HG02588 (cell line): ENCODE measurements around the gene MYO9B.

Experiments
- ATAC-seq: cut with Tn5 transposase; IDR thresholded peaks from one replicate; pipeline ENCODE4 v1.9.1; 2021; ENCODE audit warnings: mild to moderate bottlenecking, moderate library complexity; ENCODE audit not compliant: unreplicated experiment

MYO9B gene

DNA sequence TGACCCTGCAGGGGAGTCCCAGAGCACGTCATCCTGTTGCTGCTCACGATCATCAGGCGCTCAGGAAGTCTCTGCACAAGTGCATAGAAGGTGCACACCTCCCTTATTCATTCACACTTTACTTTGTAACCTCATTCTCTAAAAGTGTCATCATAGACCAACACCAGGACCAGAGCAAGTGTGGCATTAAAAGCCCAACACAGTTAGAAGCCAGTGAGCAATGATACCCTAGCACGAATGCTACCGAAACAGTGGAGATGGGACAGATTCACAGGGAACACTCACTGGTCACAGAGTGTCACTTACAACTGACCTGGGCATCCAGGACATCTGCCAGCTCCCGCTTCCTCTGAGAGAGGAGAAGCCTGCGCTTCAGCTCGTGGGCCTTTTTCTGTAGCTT is 17.3 kb upstream of the MYO9B start:
- ATAC-seq = no peak

DNA sequence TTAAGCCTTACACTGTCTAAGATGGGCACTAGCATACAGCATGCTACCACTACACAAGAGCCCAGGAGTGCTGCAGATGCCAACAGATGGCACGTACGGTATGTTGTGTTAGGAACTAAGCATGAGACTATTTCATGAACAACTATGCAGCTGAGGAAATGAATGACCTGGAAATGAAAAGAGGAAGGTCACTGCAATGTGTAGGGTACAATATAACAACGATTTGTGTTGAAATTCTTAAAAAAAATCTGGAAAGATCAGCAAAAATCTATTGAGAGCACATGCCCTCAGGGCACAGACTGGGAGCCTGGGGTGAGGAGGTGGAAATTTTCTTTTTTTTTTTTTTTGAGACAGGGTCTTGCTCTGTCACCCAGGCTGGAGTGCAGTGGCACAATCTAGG is 14.8 kb upstream of the MYO9B start:
- ATAC-seq = no peak

DNA sequence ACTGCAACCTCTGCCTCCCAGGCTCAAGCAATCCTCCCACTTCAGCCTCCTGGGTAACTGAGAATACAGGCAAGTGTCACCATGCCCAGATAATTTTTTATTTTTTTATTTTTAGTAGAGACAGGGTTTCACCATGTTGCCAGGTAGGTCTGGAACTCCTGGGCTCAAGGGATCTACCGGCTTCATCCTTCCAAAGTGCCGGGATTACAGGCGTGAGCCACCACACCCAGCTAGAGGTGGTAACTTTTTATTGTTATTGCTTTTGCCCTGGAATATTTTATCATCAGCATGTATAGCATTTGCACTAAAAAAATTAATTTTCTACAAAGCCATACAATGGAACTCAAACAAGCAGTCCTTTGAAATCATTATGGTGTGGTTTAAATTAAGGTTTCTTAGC is 14.4 kb upstream of the MYO9B start:
- ATAC-seq = no peak

DNA sequence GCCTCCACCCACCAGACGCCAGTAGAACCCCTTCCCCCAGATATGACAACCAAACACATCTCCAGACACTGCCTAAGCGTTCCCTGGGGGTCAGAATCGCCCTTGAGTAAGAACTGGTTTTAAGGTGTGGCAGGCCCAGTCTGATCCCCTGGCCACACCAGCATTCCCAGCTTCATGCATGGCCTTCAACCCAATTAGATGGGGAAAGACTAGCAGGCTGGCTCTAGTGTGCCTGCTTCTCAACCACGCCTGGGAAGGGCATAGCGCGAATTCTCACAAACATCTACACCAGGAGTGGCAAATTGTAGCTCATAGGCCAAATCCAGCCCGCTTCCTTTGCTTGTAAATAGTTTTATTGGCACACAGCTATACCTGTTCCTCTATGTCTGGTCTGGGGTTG is 13.9 kb upstream of the MYO9B start:
- no peak for ATAC-seq

DNA sequence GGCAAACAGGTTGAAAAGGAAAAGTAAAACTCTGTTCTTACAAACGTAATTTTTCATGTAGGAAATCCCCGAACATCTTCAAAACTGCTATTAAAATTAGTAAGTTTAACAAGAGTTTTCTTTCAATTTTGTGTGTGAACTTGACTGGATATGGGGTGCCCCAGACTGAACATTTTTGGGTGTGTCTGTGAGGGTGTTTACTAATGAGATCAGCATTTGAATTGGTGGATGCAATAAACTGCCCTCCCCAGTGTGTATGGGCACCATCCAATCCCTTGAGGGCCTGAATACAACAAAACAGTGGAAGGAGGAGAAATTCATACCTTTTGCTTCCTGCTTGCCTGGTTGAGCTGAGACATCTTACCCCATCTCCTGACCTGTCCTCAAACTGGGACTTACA is 12.1 kb upstream of the MYO9B start:
- ATAC-seq = no peak

GRCh38 chr19:17069193-17069592 is 6.4 kb upstream of the MYO9B start:
- no peak for ATAC-seq

GRCh38 chr19:17070421-17070820 is 5.2 kb upstream of the MYO9B start:
- ATAC-seq = no peak

GRCh38 chr19:17070912-17071311 is 4.7 kb upstream of the MYO9B start:
- no peak for ATAC-seq

GRCh38 chr19:17073869-17074633 is 1.5 kb upstream of the MYO9B start:
- ATAC-seq = no peak

DNA sequence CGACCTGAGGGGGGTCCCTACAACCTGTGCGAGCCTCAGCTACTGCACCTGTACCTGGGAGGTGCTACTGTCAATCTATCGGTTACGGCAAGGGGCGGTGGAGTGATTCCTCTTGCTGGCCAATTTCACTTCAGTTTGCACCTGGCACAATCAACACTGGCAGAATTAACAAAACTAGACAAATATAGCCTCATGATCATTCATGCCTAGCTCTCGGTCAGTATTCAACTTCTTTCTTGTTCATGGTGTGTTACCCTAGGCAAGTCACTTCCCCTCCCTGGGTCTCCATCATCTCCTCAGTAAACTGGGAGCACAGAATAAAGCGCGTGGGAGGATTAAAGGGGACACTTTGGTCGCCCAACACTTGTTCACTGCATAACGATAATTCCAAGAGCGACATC is 943 bp upstream of the MYO9B start:
- no peak for ATAC-seq

GRCh38 chr19:17075864-17076542 is 426 bp downstream of the MYO9B start:
- no peak for ATAC-seq

DNA sequence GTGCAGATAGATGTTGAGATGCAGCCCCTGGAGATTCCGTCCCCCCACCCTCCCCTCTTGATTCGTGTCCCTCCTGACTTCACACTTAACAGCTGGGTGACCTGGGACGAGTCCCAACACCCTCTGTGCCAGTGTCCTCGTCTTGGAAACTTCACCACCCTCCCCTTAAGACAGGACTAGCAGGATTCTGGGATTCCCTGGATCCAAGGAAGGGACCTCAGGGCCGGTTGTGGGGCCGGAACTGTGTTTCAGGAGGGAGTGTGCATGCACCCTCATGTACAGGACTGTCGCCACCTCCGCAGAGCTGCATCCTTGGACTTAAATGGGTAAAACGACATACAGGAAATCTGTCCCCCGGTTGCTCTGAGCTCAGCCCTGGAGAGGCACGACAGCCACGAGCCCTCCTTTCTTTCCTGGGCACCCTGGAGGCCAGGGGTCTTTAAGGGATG is 990 bp downstream of the MYO9B start:
- ATAC-seq = no peak

DNA sequence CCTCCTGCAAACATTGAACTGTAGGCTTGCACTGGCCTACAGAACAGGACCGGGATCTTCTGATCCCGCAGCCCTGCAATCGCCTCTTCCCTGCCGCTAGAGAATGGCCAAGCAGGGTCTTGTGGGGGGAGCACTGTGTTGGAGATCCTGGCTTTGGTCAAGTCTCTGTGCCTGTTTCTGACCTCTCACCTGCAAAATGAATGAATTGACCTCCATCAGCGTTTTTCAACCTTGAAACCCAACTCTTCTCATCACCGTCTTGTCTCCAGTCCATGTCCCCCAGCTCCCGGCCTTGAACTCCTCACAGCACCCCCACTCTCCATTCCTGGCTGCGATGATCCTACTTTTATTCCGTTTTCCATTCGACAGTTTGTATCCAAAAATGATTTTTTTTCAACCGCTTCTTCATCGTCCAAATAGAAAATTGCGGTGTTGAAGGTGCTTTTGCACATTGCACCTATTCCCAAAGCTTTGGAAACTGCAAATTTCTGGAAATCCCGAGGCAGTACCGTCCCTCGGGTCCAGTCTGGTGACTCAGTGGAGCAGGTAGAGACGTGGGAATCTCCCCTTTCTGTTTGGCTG is 2.0 kb downstream of the MYO9B start:
- no peak for ATAC-seq

- no peak for ATAC-seq
These were observed 2.7 kb downstream of the MYO9B start for GRCh38 chr19:17078036-17078919.

DNA sequence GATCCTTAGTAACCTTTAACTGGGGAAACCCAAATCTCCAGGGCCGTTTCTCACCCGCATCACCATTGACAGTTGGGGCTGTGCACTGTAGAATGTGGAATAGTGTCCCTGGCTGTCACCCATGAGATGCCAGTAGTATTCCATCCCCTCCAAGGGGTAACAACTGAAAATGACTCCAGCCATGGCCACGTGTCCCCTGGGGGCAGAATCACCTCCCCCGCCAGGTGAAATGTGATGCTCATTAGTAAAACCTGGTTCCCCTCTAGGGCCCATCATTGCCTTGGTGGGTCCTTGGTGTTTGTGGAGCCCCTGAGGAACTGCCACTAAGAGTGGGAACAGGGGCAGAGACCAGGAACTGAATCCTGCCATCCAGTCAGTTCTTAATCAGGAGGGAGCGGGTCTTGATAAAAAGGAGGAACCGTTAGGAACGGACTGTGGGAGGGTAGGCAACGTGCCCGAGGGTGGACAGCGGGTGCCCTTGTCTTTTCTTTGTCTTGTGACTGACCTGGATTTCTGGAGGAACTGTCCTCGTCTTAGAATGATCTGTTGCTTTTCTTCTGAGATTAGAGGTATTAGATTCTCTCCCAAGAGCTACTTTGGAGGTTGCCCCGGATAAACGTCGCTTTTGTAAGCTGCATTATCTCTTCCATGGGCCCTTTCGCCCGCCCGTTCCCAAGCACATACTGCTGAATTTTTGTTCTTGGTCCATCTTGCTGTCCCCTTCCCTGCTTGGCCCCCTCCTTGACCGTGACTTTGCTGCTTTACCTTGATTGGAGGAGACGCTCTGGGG is 3.5 kb downstream of the MYO9B start:
- no peak for ATAC-seq

GRCh38 chr19:17079710-17080439 is 4.3 kb downstream of the MYO9B start:
- ATAC-seq = no peak

- no peak for ATAC-seq
These were observed 4.8 kb downstream of the MYO9B start for GRCh38 chr19:17080440-17080801.

- ATAC-seq = no peak
These were observed 6.4 kb downstream of the MYO9B start for GRCh38 chr19:17081672-17082630.

DNA sequence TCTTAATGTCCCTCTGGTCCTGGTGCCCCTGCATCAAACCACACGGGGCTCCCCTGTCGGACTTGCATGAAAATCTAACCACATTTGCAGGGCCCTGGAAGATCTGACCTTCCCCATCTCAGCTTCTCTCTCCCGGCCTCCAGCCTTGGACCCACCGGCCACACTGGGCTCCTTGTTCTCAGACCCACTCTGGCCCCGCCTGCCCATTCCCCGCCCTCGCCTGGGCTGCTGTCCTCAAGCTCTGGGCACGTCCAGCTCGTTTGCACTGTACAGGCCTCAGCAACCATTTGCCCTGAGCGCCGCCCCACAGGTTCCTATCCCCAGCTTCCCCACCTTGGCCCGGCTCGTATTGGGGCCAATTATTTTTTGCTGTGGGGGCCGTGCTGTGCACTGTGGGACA is 10.5 kb downstream of the MYO9B start:
- ATAC-seq = no peak
